MM.1S (cell line): ENCODE data around the gene POLR2H.

Experiments
- EZH2 ChIP-seq: fragments of 300-600 bp; sonication (generic); optimal IDR thresholded peaks from 2 replicates; pipeline ENCODE3; 2017; ENCODE audit warnings: low read depth, mild to moderate bottlenecking, antibody characterized with exemption, low read length, mixed read lengths
- TF ChIP-seq, protein P1 (sequence below): fragments of 300-600 bp; sonication (generic); IDR thresholded peaks from 2 replicates; pipeline ENCODE4 v1.5.1; 2016; ENCODE audit warnings: antibody characterized with exemption, low read length, mixed read lengths

DNA sequence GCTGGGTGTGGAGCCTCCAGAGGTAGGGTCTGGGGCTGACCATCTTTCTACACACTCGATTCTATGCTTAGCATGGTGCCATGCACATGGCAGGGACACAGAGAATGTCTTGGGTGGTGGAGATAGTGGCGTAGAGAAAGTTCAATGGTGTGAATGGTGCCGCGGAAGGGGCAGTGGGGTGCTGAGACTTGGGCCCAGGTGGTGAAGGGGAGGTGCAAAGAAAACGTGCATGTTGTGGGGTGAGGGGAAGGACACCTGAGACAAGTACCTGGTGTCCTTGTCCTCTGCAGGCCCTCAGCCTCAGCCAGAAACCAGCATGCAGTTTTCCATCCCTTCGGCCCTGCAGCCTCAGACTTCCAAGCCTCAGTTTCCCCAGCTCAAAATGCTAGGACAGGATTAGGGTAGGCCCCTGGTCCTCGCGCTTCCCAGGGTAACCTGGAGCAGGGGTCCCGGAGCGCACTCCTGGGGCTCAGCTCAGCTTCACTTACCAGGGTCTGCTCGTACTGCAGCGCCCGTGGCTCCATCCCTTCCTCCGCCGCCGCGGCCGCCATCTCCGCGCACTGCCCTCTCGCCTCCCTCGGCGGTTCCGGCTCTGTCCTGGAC lies 480 bp upstream of the POLR2H start:
- TF ChIP-seq, protein P1, sequence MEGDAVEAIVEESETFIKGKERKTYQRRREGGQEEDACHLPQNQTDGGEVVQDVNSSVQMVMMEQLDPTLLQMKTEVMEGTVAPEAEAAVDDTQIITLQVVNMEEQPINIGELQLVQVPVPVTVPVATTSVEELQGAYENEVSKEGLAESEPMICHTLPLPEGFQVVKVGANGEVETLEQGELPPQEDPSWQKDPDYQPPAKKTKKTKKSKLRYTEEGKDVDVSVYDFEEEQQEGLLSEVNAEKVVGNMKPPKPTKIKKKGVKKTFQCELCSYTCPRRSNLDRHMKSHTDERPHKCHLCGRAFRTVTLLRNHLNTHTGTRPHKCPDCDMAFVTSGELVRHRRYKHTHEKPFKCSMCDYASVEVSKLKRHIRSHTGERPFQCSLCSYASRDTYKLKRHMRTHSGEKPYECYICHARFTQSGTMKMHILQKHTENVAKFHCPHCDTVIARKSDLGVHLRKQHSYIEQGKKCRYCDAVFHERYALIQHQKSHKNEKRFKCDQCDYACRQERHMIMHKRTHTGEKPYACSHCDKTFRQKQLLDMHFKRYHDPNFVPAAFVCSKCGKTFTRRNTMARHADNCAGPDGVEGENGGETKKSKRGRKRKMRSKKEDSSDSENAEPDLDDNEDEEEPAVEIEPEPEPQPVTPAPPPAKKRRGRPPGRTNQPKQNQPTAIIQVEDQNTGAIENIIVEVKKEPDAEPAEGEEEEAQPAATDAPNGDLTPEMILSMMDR, result no peak
- no peak for TF ChIP-seq EZH2
